Right atrium auricular region (tissue), 2 donors: ENCODE results near the gene EFCAB9. TPM values are rescaled to one million over a fixed set of nuclear protein-coding genes. Genes with fewer than 3 reads are reported as not detected.

Experiments
- DNase-seq: peaks from one replicate; pipeline ENCODE4 v3.0.0-alpha.2; 2019; ENCODE audit warnings: low spot score
- H3K27ac ChIP-seq, 2 donors: fragments of 200-600 bp; sonication (generic); 1 replicate in 1 of 2; 2 replicates in 1 of 2; pipeline ENCODE4 v1.5.1; 2016 to 2019
- H3K27me3 ChIP-seq, 2 donors: fragments of 200-600 bp; sonication (generic); one replicate each; pipeline versions ENCODE4 v1.5.1 to v1.6.0; 2017 to 2019
- H3K36me3 ChIP-seq: fragments of 200-600 bp; sonication (generic); one replicate; pipeline ENCODE4 v1.5.1; 2016
- H3K4me1 ChIP-seq, 2 donors: fragments of 200-600 bp; sonication (generic); one replicate each; pipeline versions ENCODE4 v1.5.1 to v1.6.0; 2017 to 2019
- H3K4me3 ChIP-seq, 2 donors: fragments of 200-600 bp; sonication (generic); 1 replicate in 1 of 2; 2 replicates in 1 of 2; pipeline ENCODE4 v1.5.1; 2017 to 2019; ENCODE audit warnings: mild to moderate bottlenecking in 1 of 2, moderate library complexity in 1 of 2
- H3K9me3 ChIP-seq, 2 donors: fragments of 200-600 bp; sonication (generic); one replicate each; pipeline ENCODE4 v1.5.1; 2019
- CTCF ChIP-seq, 2 donors: fragments of 200-600 bp; sonication (generic); IDR thresholded peaks; one replicate each; pipeline ENCODE4 v1.5.1; 2019; ENCODE audit warnings: antibody characterized with exemption in 2 of 2
- total RNA-seq, 2 donors: library from RNA; depleted of rRNA; stranded (reverse); fragments of >200 nt; gene quantifications; one replicate each; pipeline ENCODE4 v1.1.0, GENCODE V29; 2016

EFCAB9 gene
- total RNA-seq, 2 donors from 2014 or later, result not detected

- Histone ChIP-seq H3K4me3 (no peak overlapping the region), H3K9me3 (no peaks in the 10 kb centered on the region), H3K36me3 (peaks cover 7% of the 10 kb centered on the region), H3K27ac (no peak overlapping the region), H3K4me1 (peaks cover 0 to 8% of the 10 kb centered on the region in 2 donors), H3K27me3 (no peaks in the 10 kb centered on the region)
- TF ChIP-seq CTCF (IDR thresholded peaks at IDR 0.05), result no peak
- no peak for DNase-seq
These were observed 44.4 kb downstream of the EFCAB9 start for GRCh38 chr5:172238334-172238733.

GRCh38 chr5:172243302-172243701 is 49.3 kb downstream of the EFCAB9 start:
- no peaks in the 10 kb centered on the region for H3K4me1 ChIP-seq
- H3K4me3 ChIP-seq, result no peak overlapping the region
- no peaks in the 10 kb centered on the region for H3K9me3 ChIP-seq
- no peak overlapping the region for H3K27ac ChIP-seq
- no peaks in the 10 kb centered on the region for H3K36me3 ChIP-seq
- no peak for DNase-seq
- no peak for TF ChIP-seq CTCF (IDR thresholded peaks at IDR 0.05)
- H3K27me3 ChIP-seq, result no peaks in the 10 kb centered on the region

GRCh38 chr5:172245046-172245445 is 51.1 kb downstream of the EFCAB9 start:
- no peaks in the 10 kb centered on the region for H3K9me3 ChIP-seq
- no peak for DNase-seq

GRCh38 chr5:172245703-172246125 is 51.7 kb downstream of the EFCAB9 start:
- no peaks in the 10 kb centered on the region for H3K36me3 ChIP-seq
- no peaks in the 10 kb centered on the region for H3K4me1 ChIP-seq
- no peak for DNase-seq
- no peak overlapping the region for H3K27ac ChIP-seq
- no peak overlapping the region for H3K4me3 ChIP-seq
- TF ChIP-seq CTCF (IDR thresholded peaks at IDR 0.05), result no peak
- no peaks in the 10 kb centered on the region for H3K27me3 ChIP-seq
- no peaks in the 10 kb centered on the region for H3K9me3 ChIP-seq

More at GRCh38 chr5:172245046-172245445, 51.1 kb downstream of the EFCAB9 start:
- Histone ChIP-seq H3K27me3 (no peaks in the 10 kb centered on the region), H3K4me3 (no peak overlapping the region), H3K4me1 (no peaks in the 10 kb centered on the region), H3K27ac (no peak overlapping the region), H3K36me3 (no peaks in the 10 kb centered on the region)
- TF ChIP-seq CTCF (IDR thresholded peaks at IDR 0.05), result no peak

GRCh38 chr5:172248637-172249036 is 54.7 kb downstream of the EFCAB9 start:
- no peaks in the 10 kb centered on the region for H3K27me3 ChIP-seq
- H3K27ac ChIP-seq, result no peak overlapping the region
- peaks cover 0 to 22% of the 10 kb centered on the region in 2 donors for H3K9me3 ChIP-seq
- DNase-seq, result no peak
- no peak for TF ChIP-seq CTCF (IDR thresholded peaks at IDR 0.05)
- H3K4me1 ChIP-seq, result no peaks in the 10 kb centered on the region
- no peaks in the 10 kb centered on the region for H3K36me3 ChIP-seq
- no peak overlapping the region for H3K4me3 ChIP-seq

GRCh38 chr5:172251419-172251818 is 57.4 kb downstream of the EFCAB9 start:
- DNase-seq, result no peak
- H3K4me3 ChIP-seq, result no peak overlapping the region
- no peaks in the 10 kb centered on the region for H3K4me1 ChIP-seq
- H3K36me3 ChIP-seq, result peaks cover 12% of the 10 kb centered on the region
- no peak overlapping the region for H3K27ac ChIP-seq
- peaks cover 0 to 22% of the 10 kb centered on the region in 2 donors for H3K9me3 ChIP-seq
- no peaks in the 10 kb centered on the region for H3K27me3 ChIP-seq
- TF ChIP-seq CTCF (IDR thresholded peaks at IDR 0.05), result no peak
